Hepatocyte (in vitro differentiated cells): ENCODE results near the gene LRRC14B. TPM values are rescaled to one million over a fixed set of nuclear protein-coding genes. Genes with fewer than 3 reads are reported as not detected.
A peak's percentile ranks its signal among the peaks of the same experiment; 100 is the strongest.

Experiments
- DNase-seq: peaks from one replicate; pipeline ENCODE4 v3.0.0-alpha.2; 2016; ENCODE audit warnings: low spot score
- H2AFZ ChIP-seq: fragments of 200-600 bp; sonication (generic); 2 replicates; pipeline ENCODE4 v1.6.0; 2016; ENCODE audit warnings: antibody characterized with exemption, mild to moderate bottlenecking
- H3K27ac ChIP-seq: fragments of 200-600 bp; sonication (generic); 2 replicates; pipeline ENCODE4 v1.5.1; 2016; ENCODE audit warnings: mild to moderate bottlenecking
- H3K27me3 ChIP-seq: fragments of 200-600 bp; sonication (generic); 2 replicates; pipeline ENCODE4 v1.6.1; 2016
- H3K36me3 ChIP-seq: fragments of 200-600 bp; sonication (generic); replicated peaks from 2 replicates; pipeline ENCODE4 v1.5.1; 2016; ENCODE audit warnings: low read depth; ENCODE audit not compliant: insufficient read depth
- H3K4me1 ChIP-seq: fragments of 200-600 bp; sonication (generic); 2 replicates; pipeline ENCODE4 v1.5.1; 2016; ENCODE audit warnings: mild to moderate bottlenecking, moderate library complexity; ENCODE audit not compliant: insufficient read depth
- H3K4me2 ChIP-seq: fragments of 200-600 bp; sonication (generic); 2 replicates; pipeline ENCODE4 v1.6.0; 2016
- H3K4me3 ChIP-seq: fragments of 200-600 bp; sonication (generic); 2 replicates; pipeline ENCODE4 v1.5.1; 2016; ENCODE audit warnings: mild to moderate bottlenecking
- H3K79me2 ChIP-seq: fragments of 200-600 bp; sonication (generic); 2 replicates; pipeline ENCODE4 v1.6.0; 2017; ENCODE audit warnings: mild to moderate bottlenecking
- H3K9me2 ChIP-seq: fragments of 200-600 bp; sonication (generic); replicated peaks from 2 replicates; pipeline ENCODE4 v1.6.0; 2017; ENCODE audit warnings: mild to moderate bottlenecking; ENCODE audit not compliant: insufficient read depth
- H3K9me3 ChIP-seq: fragments of 200-600 bp; sonication (generic); 2 replicates; pipeline ENCODE4 v1.5.1; 2016; ENCODE audit warnings: low read depth, mild to moderate bottlenecking
- H4K20me1 ChIP-seq: fragments of 200-600 bp; sonication (generic); 2 replicates; pipeline ENCODE4 v1.6.0; 2016; ENCODE audit warnings: mild to moderate bottlenecking; ENCODE audit not compliant: insufficient read depth, poor library complexity, severe bottlenecking
- CTCF ChIP-seq: fragments of 200-600 bp; sonication (generic); IDR thresholded peaks from 2 replicates; pipeline ENCODE4 v1.5.1; 2016; ENCODE audit warnings: antibody characterized with exemption, mild to moderate bottlenecking; ENCODE audit not compliant: poor library complexity
- EZH2 ChIP-seq: fragments of 200-600 bp; sonication (generic); IDR thresholded peaks from 2 replicates; pipeline ENCODE4 v1.6.1; 2016; ENCODE audit warnings: antibody characterized with exemption, mild to moderate bottlenecking, borderline replicate concordance
- EZH2phosphoT487 ChIP-seq: fragments of 200-600 bp; sonication (generic); IDR thresholded peaks from one replicate; pipeline ENCODE4 v1.6.1; 2018; ENCODE audit warnings: antibody characterized with exemption, mild to moderate bottlenecking, low read depth, moderate library complexity; ENCODE audit not compliant: unreplicated experiment, severe bottlenecking
- WGBS: methylation state at CpG from one replicate; pipeline ENCODE4 v1.1.6; 2016; ENCODE audit warnings: low lambda C conversion rate; ENCODE audit errors: missing lambda C conversion rate; 5-methylcytosine and 5-hydroxymethylcytosine counted together
- polyA plus RNA-seq: library from polyadenylated mRNA; unstranded; fragments of >200 nt; fragmentation: Nextera tagmentation; extraction: Ambion mirVana; gene quantifications from 2 replicates; pipeline ENCODE4 v1.2.1, GENCODE V29; 2016
- total RNA-seq: library from RNA; depleted of rRNA; stranded (reverse); fragments of >200 nt; gene quantifications from 2 replicates; pipeline ENCODE4 v1.2.3, GENCODE V29; 2014

LRRC14B gene
- total and polyA plus RNA-seq, 2 experiments from 2014 or later, result 0.18 TPM; not detected in 1

GRCh38 chr5:184471-184870 is 6.8 kb upstream of the LRRC14B start:
- Histone ChIP-seq H4K20me1 (no peaks in the 10 kb centered on the region), H3K36me3 (no peaks in the 10 kb centered on the region), H3K9me3 (no peaks in the 10 kb centered on the region), H3K27ac (peak overlapping the region; percentile 16), H3K4me3 (no peak overlapping the region), H3K27me3 (no peaks in the 10 kb centered on the region), H2AFZ (no peak overlapping the region), H3K79me2 (no peaks in the 10 kb centered on the region), H3K4me1 (no peaks in the 10 kb centered on the region), H3K9me2 (no peaks in the 10 kb centered on the region), H3K4me2 (no peak overlapping the region)
- 76% methylated on average over 7 of the region's 7 CpGs for WGBS
- TF ChIP-seq EZH2phosphoT487 (no peak), EZH2 (no peak)
- DNase-seq, result no peak

GRCh38 chr5:185095-186070 is 5.9 kb upstream of the LRRC14B start:
- Histone ChIP-seq H3K27ac (peak overlapping the region; percentile 16), H4K20me1 (no peaks in the 10 kb centered on the region), H3K4me2 (no peak overlapping the region), H3K9me2 (no peaks in the 10 kb centered on the region), H3K36me3 (no peaks in the 10 kb centered on the region), H3K4me3 (no peak overlapping the region), H3K9me3 (no peaks in the 10 kb centered on the region), H2AFZ (no peak overlapping the region), H3K4me1 (no peaks in the 10 kb centered on the region), H3K79me2 (no peaks in the 10 kb centered on the region), H3K27me3 (no peaks in the 10 kb centered on the region)
- TF ChIP-seq EZH2 (no peak), EZH2phosphoT487 (no peak), CTCF (no peak)
- 81% methylated on average over 21 of the region's 21 CpGs for WGBS
- no peak for DNase-seq

- no peak overlapping the region for H3K4me2 ChIP-seq
- H3K4me3 ChIP-seq, result no peak overlapping the region
- WGBS, result 98% methylated on average over 25 of the region's 28 CpGs
- H3K4me1 ChIP-seq, result no peaks in the 10 kb centered on the region
- H4K20me1 ChIP-seq, result no peaks in the 10 kb centered on the region
- no peaks in the 10 kb centered on the region for H3K27me3 ChIP-seq
- H2AFZ ChIP-seq, result no peak overlapping the region
- TF ChIP-seq EZH2phosphoT487, result no peak
- no peak for TF ChIP-seq CTCF
- no peak for TF ChIP-seq EZH2
- no peaks in the 10 kb centered on the region for H3K36me3 ChIP-seq
- no peaks in the 10 kb centered on the region for H3K79me2 ChIP-seq
- H3K9me2 ChIP-seq, result no peaks in the 10 kb centered on the region
- no peak for DNase-seq
- no peaks in the 10 kb centered on the region for H3K9me3 ChIP-seq
- no peak overlapping the region for H3K27ac ChIP-seq
Observed at GRCh38 chr5:186091-187041, 4.9 kb upstream of the LRRC14B start.
